ENCODE results near the gene SYMPK. TPM values are rescaled to one million over a fixed set of nuclear protein-coding genes. Genes with fewer than 3 reads are reported as not detected.
"Not testable (repeated sequence)": the region's sequence is repeated elsewhere in the genome, so short reads cannot be mapped to it uniquely, and the experiment has no call there.

SYMPK gene
- total RNA-seq, 1 experiment from 2014 or later: 33.0 TPM

GRCh38 chr19:45804140-45804958 is 58.6 kb downstream of the SYMPK start:
- DNase-seq (ENCODE audit: low read depth): no peak

GRCh38 chr19:45801603-45802175 is 61.3 kb downstream of the SYMPK start:
- DNase-seq (ENCODE audit: low read depth): no peak

GRCh38 chr19:45800070-45800553 is 62.8 kb downstream of the SYMPK start:
- peak; percentile 66 for DNase-seq (ENCODE audit: low read depth)

GRCh38 chr19:45799541-45799940 is 63.4 kb downstream of the SYMPK start:
- DNase-seq (ENCODE audit: low read depth): not testable (repeated sequence)

GRCh38 chr19:45798995-45799517 is 63.9 kb downstream of the SYMPK start:
- peak; percentile 84 for DNase-seq (ENCODE audit: low read depth)

- DNase-seq (ENCODE audit: low read depth): no peak
These were observed 68.3 kb downstream of the SYMPK start for GRCh38 chr19:45794627-45795026.

- no peak for DNase-seq (ENCODE audit: low read depth)
These were observed 69.1 kb downstream of the SYMPK start for GRCh38 chr19:45793876-45794275.

GRCh38 chr19:45793178-45793564 is 69.8 kb downstream of the SYMPK start:
- no peak for DNase-seq (ENCODE audit: low read depth)

- DNase-seq (ENCODE audit: low read depth): peak; percentile 98
These were observed 70.3 kb downstream of the SYMPK start, which contains the start of gene DMWD for GRCh38 chr19:45792470-45793177. Gene DMWD, minus strand, starts transcription at chr19:45792845. Its CDS starts 89 bp downstream, at chr19:45792756.

GRCh38 chr19:45791744-45792469 is 71.0 kb downstream of the SYMPK start:
- no peak for DNase-seq (ENCODE audit: low read depth)

- no peak for DNase-seq (ENCODE audit: low read depth)
These were observed 72.0 kb downstream of the SYMPK start for GRCh38 chr19:45790942-45791341.

- no peak for DNase-seq (ENCODE audit: low read depth)
These were observed 73.7 kb downstream of the SYMPK start for GRCh38 chr19:45789035-45789786.

GRCh38 chr19:45786533-45786894 is 76.4 kb downstream of the SYMPK start:
- no peak for DNase-seq (ENCODE audit: low read depth)

- DNase-seq (ENCODE audit: low read depth): no peak
These were observed 77.0 kb downstream of the SYMPK start for GRCh38 chr19:45785781-45786532.

- DNase-seq (ENCODE audit: low read depth): no peak
These were observed 77.8 kb downstream of the SYMPK start for GRCh38 chr19:45785097-45785496.

GRCh38 chr19:45784096-45784495 is 78.9 kb downstream of the SYMPK start:
- DNase-seq (ENCODE audit: low read depth): no peak

- DNase-seq (ENCODE audit: low read depth): peak; percentile 90
These were observed 79.8 kb downstream of the SYMPK start for GRCh38 chr19:45782820-45783785.

- peak; percentile 41 for DNase-seq (ENCODE audit: low read depth)
These were observed 80.7 kb downstream of the SYMPK start, which contains the start of gene DMPK for GRCh38 chr19:45782162-45782691. Gene DMPK, minus strand, starts transcription at chr19:45782490. Its CDS starts 138 bp downstream, at chr19:45782352.

Data from RPMI7951 (cell line).